OCI-LY1 (cell line): ENCODE measurements around the gene SMARCC1.

Source experiments
- H2AFZ ChIP-seq: fragments of 200-600 bp; sonication (generic), shearing (Covaris generic); 2 replicates; pipeline ENCODE4 v1.6.0; 2014; ENCODE audit warnings: antibody characterized with exemption, mild to moderate bottlenecking, low read length
- H3F3A ChIP-seq: fragments of 200-600 bp; sonication (generic), shearing (Covaris generic); 2 replicates; pipeline ENCODE4 v1.6.0; 2014; ENCODE audit warnings: mild to moderate bottlenecking, antibody characterized with exemption, low read length, moderate library complexity; ENCODE audit not compliant: insufficient read depth
- H3K27ac ChIP-seq: fragments of 200-600 bp; sonication (generic); 2 replicates; pipeline ENCODE4 v1.5.1; 2014; ENCODE audit warnings: low read length, mixed run types, mild to moderate bottlenecking, low read depth; ENCODE audit not compliant: poor library complexity, severe bottlenecking
- H3K27me3 ChIP-seq: fragments of 200-600 bp; sonication (generic); 2 replicates; pipeline ENCODE4 v1.6.0; 2014; ENCODE audit warnings: antibody characterized with exemption, mild to moderate bottlenecking, low read length, moderate library complexity; ENCODE audit not compliant: insufficient read depth
- H3K36me3 ChIP-seq: fragments of 200-600 bp; sonication (generic); 2 replicates; pipeline ENCODE4 v1.6.1; 2014; ENCODE audit warnings: mild to moderate bottlenecking, antibody characterized with exemption, low read length, moderate library complexity, mixed read lengths; ENCODE audit not compliant: insufficient read depth
- H3K4me1 ChIP-seq: fragments of 200-600 bp; sonication (generic); 2 replicates; pipeline ENCODE4 v1.5.1; 2014; ENCODE audit warnings: mild to moderate bottlenecking, low read length, moderate library complexity; ENCODE audit not compliant: insufficient read depth, severe bottlenecking
- H3K4me2 ChIP-seq: fragments of 200-600 bp; sonication (generic), shearing (Covaris generic); 2 replicates; pipeline ENCODE4 v1.6.1; 2014; ENCODE audit warnings: low read length
- H3K4me3 ChIP-seq: fragments of 200-600 bp; sonication (generic); 2 replicates; pipeline ENCODE4 v1.5.1; 2014; ENCODE audit warnings: low read length, low read depth, mild to moderate bottlenecking, mixed read lengths; ENCODE audit not compliant: poor library complexity, severe bottlenecking
- H3K79me2 ChIP-seq: fragments of 200-600 bp; shearing (Covaris generic); 2 replicates; pipeline ENCODE4 v1.6.1; 2016; ENCODE audit warnings: mixed run types, low read length, mixed read lengths; ENCODE audit not compliant: insufficient read depth
- H3K9ac ChIP-seq: fragments of 200-600 bp; sonication (generic), shearing (Covaris generic); 2 replicates; pipeline ENCODE4 v1.6.1; 2014; ENCODE audit warnings: mild to moderate bottlenecking, low read length, mixed read lengths
- H3K9me2 ChIP-seq: fragments of 200-600 bp; sonication (generic), shearing (Covaris generic); 2 replicates; pipeline ENCODE4 v1.6.1; 2014; ENCODE audit warnings: low read depth, mild to moderate bottlenecking, low read length, mixed read lengths
- H3K9me3 ChIP-seq: fragments of 200-600 bp; shearing (Covaris generic); 2 replicates; pipeline ENCODE4 v1.6.1; 2014; ENCODE audit warnings: low read length, mixed read lengths
- H4K20me1 ChIP-seq: fragments of 200-600 bp; sonication (generic), shearing (Covaris generic); 2 replicates; pipeline ENCODE4 v1.6.0; 2016; ENCODE audit warnings: mild to moderate bottlenecking, low read length; ENCODE audit not compliant: insufficient read depth
- CTCF ChIP-seq: fragments of 200-600 bp; sonication (generic), shearing (Covaris generic); IDR thresholded peaks from 2 replicates; pipeline ENCODE4 v1.5.1; 2017; ENCODE audit warnings: mild to moderate bottlenecking, antibody characterized with exemption, low read length, moderate library complexity, mixed read lengths
- EZH2 ChIP-seq: fragments of 200-600 bp; sonication (generic), shearing (Covaris generic); IDR thresholded peaks from 2 replicates; pipeline ENCODE4 v1.8.0; 2017; ENCODE audit warnings: borderline replicate concordance, mixed run types, mild to moderate bottlenecking, antibody characterized with exemption, low read length, moderate library complexity, mixed read lengths

SMARCC1 gene

DNA sequence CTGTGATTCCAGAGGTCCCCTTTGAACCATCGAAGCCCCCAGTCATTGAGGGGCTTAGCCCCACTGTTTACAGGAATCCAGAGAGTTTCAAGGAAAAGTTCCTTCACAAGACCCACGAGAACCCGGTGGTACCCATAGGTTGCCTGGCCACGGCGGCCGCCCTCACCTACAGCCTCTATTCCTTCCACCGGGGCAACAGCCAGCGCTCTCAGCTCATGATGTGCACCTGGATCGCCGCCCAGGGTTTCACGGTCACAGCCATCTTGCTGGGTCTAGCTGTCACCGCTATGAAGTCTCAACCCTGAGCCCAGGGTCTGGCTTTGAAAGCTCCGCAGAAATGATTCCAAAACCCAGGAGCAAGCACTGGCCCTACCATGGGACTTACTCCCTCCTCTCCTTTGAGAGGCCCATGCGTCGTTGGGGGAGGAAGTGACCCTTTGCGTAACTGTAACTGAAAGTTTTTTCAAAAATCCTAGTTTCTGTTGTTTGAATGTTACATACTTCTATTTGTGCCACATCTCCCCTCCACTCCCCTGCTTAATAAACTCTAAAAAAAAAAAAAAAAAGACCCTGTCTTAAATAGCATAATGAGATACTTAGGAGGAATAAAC lies 118.0 kb downstream of the SMARCC1 start:
- Histone ChIP-seq H3K9me3 (peaks cover 3% of the 10 kb centered on the region; the same call in 1 of the 2 replicates), H3K4me2 (no peak overlapping the region), H3K36me3 (peaks cover 76% of the 10 kb centered on the region), H3K9ac (no peak overlapping the region), H3K9me2 (no peaks in the 10 kb centered on the region), H3F3A (no peaks in the 10 kb centered on the region), H3K27me3 (no peaks in the 10 kb centered on the region), H3K4me1 (no peaks in the 10 kb centered on the region), H2AFZ (no peak overlapping the region), H3K79me2 (no peaks in the 10 kb centered on the region), H3K27ac (no peak overlapping the region), H4K20me1 (no peaks in the 10 kb centered on the region), H3K4me3 (no peak overlapping the region)
- no peak for TF ChIP-seq EZH2

- peaks cover 7% of the 10 kb centered on the region; the same call in 1 of the 2 replicates for H3K79me2 ChIP-seq
- H3K9ac ChIP-seq: no peak overlapping the region
- no peaks in the 10 kb centered on the region for H3K4me1 ChIP-seq
- no peaks in the 10 kb centered on the region for H3F3A ChIP-seq
- H3K27me3 ChIP-seq: no peaks in the 10 kb centered on the region
- no peak overlapping the region for H2AFZ ChIP-seq
- peaks cover 3% of the 10 kb centered on the region; the same call in 1 of the 2 replicates for H3K9me3 ChIP-seq
- no peak for TF ChIP-seq CTCF
- no peak for TF ChIP-seq EZH2
- H3K9me2 ChIP-seq: no peaks in the 10 kb centered on the region
- H3K4me2 ChIP-seq: no peak overlapping the region
- no peak overlapping the region for H3K4me3 ChIP-seq
- peaks cover 81% of the 10 kb centered on the region for H3K36me3 ChIP-seq
- no peaks in the 10 kb centered on the region for H4K20me1 ChIP-seq
- H3K27ac ChIP-seq: no peak overlapping the region
These were observed 120.5 kb downstream of the SMARCC1 start for GRCh38 chr3:47661121-47661752.

GRCh38 chr3:47658444-47658843 lies 123.2 kb downstream of the SMARCC1 start:
- Histone ChIP-seq H2AFZ (no peak overlapping the region), H3K9ac (no peak overlapping the region), H3K36me3 (peaks cover 94% of the 10 kb centered on the region), H3K4me2 (no peak overlapping the region), H3K9me2 (no peaks in the 10 kb centered on the region), H3K79me2 (peaks cover 7% of the 10 kb centered on the region; the same call in 1 of the 2 replicates), H3F3A (no peaks in the 10 kb centered on the region), H3K4me3 (no peak overlapping the region), H3K27ac (no peak overlapping the region), H3K4me1 (no peaks in the 10 kb centered on the region), H4K20me1 (no peaks in the 10 kb centered on the region), H3K9me3 (peaks cover 3% of the 10 kb centered on the region; the same call in 1 of the 2 replicates), H3K27me3 (no peaks in the 10 kb centered on the region)
- TF ChIP-seq CTCF (no peak), EZH2 (no peak)
